Choroid plexus epithelial cell (primary cell): ENCODE measurements around the gene MLC1.

Experiments
- DNase-seq: peaks from one replicate; pipeline ENCODE4 v3.0.0-alpha.2; 2010; ENCODE audit warnings: low read depth
- H3K4me3 ChIP-seq: 2 replicates; pipeline ENCODE4 v1.5.1; 2011; ENCODE audit warnings: low read depth, mild to moderate bottlenecking, control low read depth, low read length, moderate library complexity
- CTCF ChIP-seq: conservative IDR thresholded peaks from 2 replicates; pipeline ENCODE4 v1.5.1; 2011; ENCODE audit warnings: low read depth, mild to moderate bottlenecking, control low read depth, inconsistent platforms, low read length, moderate library complexity

The MLC1 gene

GRCh38 chr22:50102946-50103345 is 17.7 kb upstream of the MLC1 start:
- no peak for DNase-seq
- H3K4me3 ChIP-seq = no peak overlapping the region
- TF ChIP-seq CTCF = no peak

- H3K4me3 ChIP-seq = no peak overlapping the region
- DNase-seq = no peak
- TF ChIP-seq CTCF = no peak
These were observed 16.8 kb upstream of the MLC1 start for GRCh38 chr22:50101870-50102565.

GRCh38 chr22:50098052-50098451 is 12.8 kb upstream of the MLC1 start:
- DNase-seq = no peak
- H3K4me3 ChIP-seq = no peak overlapping the region
- TF ChIP-seq CTCF = no peak

GRCh38 chr22:50092342-50092741 is 7.1 kb upstream of the MLC1 start:
- no peak for TF ChIP-seq CTCF
- no peak overlapping the region for H3K4me3 ChIP-seq

GRCh38 chr22:50091092-50091768 is 6.0 kb upstream of the MLC1 start:
- no peak overlapping the region for H3K4me3 ChIP-seq
- no peak for DNase-seq
- TF ChIP-seq CTCF = no peak

More at GRCh38 chr22:50092342-50092741, 7.1 kb upstream of the MLC1 start:
- no peak for DNase-seq

- TF ChIP-seq CTCF = no peak
- no peak for DNase-seq
- no peak overlapping the region for H3K4me3 ChIP-seq
These were observed 5.1 kb upstream of the MLC1 start for GRCh38 chr22:50090412-50090714.
